K562 (cell line): ENCODE data around the gene SLC17A2. TPM values are rescaled to one million over a fixed set of nuclear protein-coding genes. Genes with fewer than 3 reads are reported as not detected.

Source experiments
- BDP1 ChIP-seq: IDR thresholded peaks from 3 replicates; pipeline ENCODE4 v1.6.1; 2011; ENCODE audit not compliant: insufficient read length, insufficient read depth
- BMI1 ChIP-seq: fragments of 150-350 bp; IDR thresholded peaks from 2 replicates; pipeline ENCODE4 v1.6.1; 2014; ENCODE audit warnings: low read length
- CCNT2 ChIP-seq: IDR thresholded peaks from 2 replicates; pipeline ENCODE4 v1.6.1; 2011; ENCODE audit warnings: borderline replicate concordance, low read depth, mild to moderate bottlenecking, moderate library complexity, mixed read lengths, low read length; ENCODE audit not compliant: insufficient read length; ENCODE audit errors: extremely low read depth
- CHD4 ChIP-seq: fragments of 200-600 bp; sonication (generic); IDR thresholded peaks from 3 replicates; pipeline ENCODE4 v1.6.1; 2012; ENCODE audit warnings: low read depth, mild to moderate bottlenecking, mixed read lengths, low read length, inconsistent platforms; ENCODE audit not compliant: insufficient read depth, insufficient replicate concordance, poor library complexity, severe bottlenecking
- CTBP1 ChIP-seq: fragments of 450-650 bp; IDR thresholded peaks from 2 replicates; pipeline ENCODE4 v1.6.1; 2016; ENCODE audit warnings: borderline replicate concordance
- ETV5 ChIP-seq: sonication (generic); formaldehyde crosslinking; IDR thresholded peaks from 2 replicates; pipeline ENCODE4 v1.4.0; 2020; ENCODE audit warnings: low read depth, mild to moderate bottlenecking, missing genetic modification reagents
- HNRNPL ChIP-seq: fragments of 200-400 bp; formaldehyde crosslinking; IDR thresholded peaks from 2 replicates; pipeline ENCODE4 v1.6.1; 2017; ENCODE audit warnings: low read depth, mild to moderate bottlenecking, low read length
- MAFG ChIP-seq: fragments of 450-650 bp; conservative IDR thresholded peaks from 2 replicates; pipeline ENCODE4 v1.6.1; 2016; ENCODE audit warnings: missing genetic modification characterization, missing compliant biosample characterization
- MCM3 ChIP-seq: fragments of 450-650 bp; IDR thresholded peaks from 2 replicates; pipeline ENCODE4 v1.6.1; 2016
- NCOR1 ChIP-seq: fragments of 450-650 bp; IDR thresholded peaks from 2 replicates; pipeline ENCODE4 v1.6.1; 2016; ENCODE audit warnings: mild to moderate bottlenecking, moderate library complexity
- NFE2 ChIP-seq: IDR thresholded peaks from 2 replicates; pipeline ENCODE4 v1.6.1; 2014; ENCODE audit warnings: antibody characterized with exemption, low read depth
- SMARCA4 ChIP-seq: fragments of 450-650 bp; IDR thresholded peaks from 2 replicates; pipeline ENCODE4 v1.6.1; 2016
- SPI1 ChIP-seq: IDR thresholded peaks from 2 replicates; pipeline ENCODE4 v1.6.1; 2011; ENCODE audit warnings: low read depth, low read length, control low read depth, borderline replicate concordance
- TBP ChIP-seq: optimal IDR thresholded peaks from 2 replicates; pipeline ENCODE3; 2011; ENCODE audit warnings: low read depth, low read length, improper control_type of control experiment
- ZBTB40 ChIP-seq, 2 experiments: fragments of 450-650 bp in 1 of 2; sonication (generic) in 1 of 2; formaldehyde crosslinking in 1 of 2; IDR thresholded peaks; 2 replicates each; pipeline versions ENCODE4 v1.7.1 to v1.9.0; 2016 to 2022; ENCODE audit warnings: inconsistent platforms in 1 of 2, mild to moderate bottlenecking in 1 of 2, missing genetic modification reagents in 1 of 2
- ZBTB7A ChIP-seq: IDR thresholded peaks from 2 replicates; pipeline ENCODE4 v1.6.1; 2011; ENCODE audit warnings: low read depth, mild to moderate bottlenecking, low read length, moderate library complexity, borderline replicate concordance; ENCODE audit not compliant: control insufficient read depth
- ZNF12 ChIP-seq: sonication (generic); formaldehyde crosslinking; IDR thresholded peaks from 2 replicates; pipeline ENCODE4 v1.4.0; 2020; ENCODE audit warnings: mild to moderate bottlenecking, missing genetic modification reagents
- ZNF408 ChIP-seq: fragments of 250-450 bp; sonication (Bioruptor Pico); IDR thresholded peaks from 2 replicates; pipeline ENCODE4 v1.4.0; 2020; ENCODE audit warnings: low read depth, mild to moderate bottlenecking, moderate library complexity
- polyA plus RNA-seq, 8 experiments: library from polyadenylated mRNA; depleted of rRNA in 4 of 8; stranded (reverse) in 5 of 8; unstranded in 3 of 8; fragments of >200 nt; fragmentation: Nextera tagmentation in 2 of 8; fragmentation: Illumina TruSeq in 1 of 8; extraction: Ambion mirVana in 2 of 8; extraction: Trizol in 1 of 8; gene quantifications; 2 replicates each; pipeline versions ENCODE4 v1.2.1 to v1.2.3, GENCODE V29; 2011 to 2014; ENCODE audit warnings: inconsistent platforms in 1 of 8, missing spikeins in 1 of 8
- total RNA-seq, 7 experiments: library from RNA; depleted of rRNA in 6 of 7; stranded (reverse); fragments of >200 nt in 6 of 7; fragmentation: Illumina TruSeq in 2 of 7; extraction: Trizol in 2 of 7; gene quantifications; 2 replicates each; pipeline versions ENCODE4 v1.2.1 to v1.2.3, GENCODE V29; 2011 to 2021; ENCODE audit warnings: low replicate concordance in 1 of 7

SLC17A2 gene
- total and polyA plus RNA-seq, 9 of the 15 experiments (the other 6 are each of a cell fraction or from before 2014, with no cell fraction given): not detected

GRCh38 chr6:25958700-25959162, 28.2 kb upstream of the SLC17A2 start (continued):
- TF ChIP-seq ZBTB40 (IDR thresholded peaks at IDR 0.05): no peak
- TF ChIP-seq ZBTB40 (CRISPR knock-in tag; IDR thresholded peaks at IDR 0.05): no peak
- TF ChIP-seq MCM3: no peak
- no peak for TF ChIP-seq ZNF408 (CRISPR knock-in tag)
- no peak for TF ChIP-seq TBP
- no peak for TF ChIP-seq SPI1
- TF ChIP-seq CHD4: no peak
- TF ChIP-seq NFE2: no peak
- TF ChIP-seq HNRNPL: no peak
- peak; percentile 70 for TF ChIP-seq NCOR1
- no peak for TF ChIP-seq BDP1
- no peak for TF ChIP-seq BMI1
- peak; percentile 63 for TF ChIP-seq SMARCA4
- TF ChIP-seq MAFG: no peak
- 0 out of 2 replicates have a peak, but pooled peaks have one; percentile 30 for TF ChIP-seq CTBP1
- no peak for TF ChIP-seq ZNF12
- peak; percentile 24 for TF ChIP-seq CCNT2
- TF ChIP-seq ETV5: peak; percentile 66; the same call in 1 of the 2 replicates
- 0 out of 2 replicates have a peak, but pooled peaks have one; percentile 41 for TF ChIP-seq ZBTB7A
